ENCODE measurements around the gene HSPB3.
"Not testable (repeated sequence)": the region's sequence is repeated elsewhere in the genome, so short reads cannot be mapped to it uniquely, and the experiment has no call there.

The HSPB3 gene, protein sequence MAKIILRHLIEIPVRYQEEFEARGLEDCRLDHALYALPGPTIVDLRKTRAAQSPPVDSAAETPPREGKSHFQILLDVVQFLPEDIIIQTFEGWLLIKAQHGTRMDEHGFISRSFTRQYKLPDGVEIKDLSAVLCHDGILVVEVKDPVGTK

DNA sequence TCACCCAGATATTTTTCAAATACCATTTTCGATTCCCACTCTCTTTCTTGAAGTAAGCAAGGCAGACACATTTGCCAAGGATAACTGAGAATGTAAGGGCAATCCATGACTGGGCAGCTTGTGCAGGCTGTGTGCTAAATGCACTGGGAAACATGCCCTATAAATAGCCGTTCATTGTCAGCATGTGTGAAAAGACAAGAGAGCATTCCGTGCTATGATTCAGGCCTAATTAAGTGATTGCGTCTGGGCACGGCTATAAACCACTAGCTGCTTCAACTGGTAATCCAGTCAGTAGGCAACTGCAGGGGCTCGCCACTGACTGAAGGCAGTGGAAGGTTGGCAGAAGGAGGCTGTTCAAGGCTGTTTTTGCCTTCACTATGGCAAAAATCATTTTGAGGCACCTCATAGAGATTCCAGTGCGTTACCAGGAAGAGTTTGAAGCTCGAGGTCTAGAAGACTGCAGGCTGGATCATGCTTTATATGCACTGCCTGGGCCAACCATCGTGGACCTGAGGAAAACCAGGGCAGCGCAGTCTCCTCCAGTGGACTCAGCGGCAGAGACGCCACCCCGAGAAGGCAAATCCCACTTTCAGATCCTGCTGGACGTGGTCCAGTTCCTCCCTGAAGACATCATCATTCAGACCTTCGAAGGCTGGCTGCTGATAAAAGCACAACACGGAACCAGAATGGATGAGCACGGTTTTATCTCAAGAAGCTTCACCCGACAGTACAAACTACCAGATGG lies at the start of gene HSPB3:
HSPB3 (plus strand) TSS at position 287 of the 745 bp plus-strand sequence; CDS start at position 378, 91 bp downstream.
- no peak for DNase-seq (ENCODE audit: low read depth in 2 of 2)

DNA sequence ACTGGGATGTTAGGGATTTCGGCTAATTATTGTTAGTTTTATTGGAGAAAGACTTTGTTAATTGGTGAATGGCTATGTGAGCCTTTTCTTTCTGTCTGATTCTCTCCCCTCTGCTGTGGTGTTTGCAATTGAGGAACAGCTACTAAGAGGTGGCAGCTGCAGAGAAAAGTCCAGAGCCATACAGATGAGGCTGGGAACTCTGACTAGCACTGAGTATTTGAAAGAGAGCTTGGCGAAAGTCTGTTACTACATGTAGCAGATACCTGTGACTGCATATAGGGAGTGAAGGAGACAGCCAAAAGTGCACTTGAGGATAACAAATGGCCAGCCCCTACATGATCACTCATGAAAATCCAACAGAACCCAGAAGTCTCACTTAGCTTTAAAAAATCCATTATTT lies 44.3 kb upstream of the HSPB3 start:
- DNase-seq (ENCODE audit: low read depth in 2 of 2), result no peak

DNA sequence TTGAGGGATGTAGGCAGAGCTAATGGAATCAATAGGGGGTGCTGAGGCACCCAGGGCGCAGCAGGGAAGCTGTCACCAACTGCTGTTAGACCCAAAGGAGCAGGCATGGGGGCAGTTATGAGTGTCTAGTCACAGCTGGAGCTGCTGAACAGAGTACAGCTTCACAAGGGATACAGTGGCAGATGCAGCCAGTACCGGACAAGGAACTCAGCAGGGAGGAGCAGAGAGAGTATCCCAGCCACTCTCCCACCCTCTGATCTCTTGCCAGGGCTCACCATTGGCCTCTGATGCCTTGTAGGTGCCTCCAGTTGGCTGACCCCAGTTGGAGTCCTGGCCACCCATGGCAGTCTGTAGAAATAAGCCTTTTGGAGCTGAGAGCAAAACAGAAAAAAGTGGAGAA lies 42.6 kb upstream of the HSPB3 start:
- DNase-seq (ENCODE audit: low read depth in 2 of 2), result no peak

GRCh38 chr5:54415147-54415546 lies 40.4 kb upstream of the HSPB3 start:
- DNase-seq (ENCODE audit: low read depth in 2 of 2), result no peak

DNA sequence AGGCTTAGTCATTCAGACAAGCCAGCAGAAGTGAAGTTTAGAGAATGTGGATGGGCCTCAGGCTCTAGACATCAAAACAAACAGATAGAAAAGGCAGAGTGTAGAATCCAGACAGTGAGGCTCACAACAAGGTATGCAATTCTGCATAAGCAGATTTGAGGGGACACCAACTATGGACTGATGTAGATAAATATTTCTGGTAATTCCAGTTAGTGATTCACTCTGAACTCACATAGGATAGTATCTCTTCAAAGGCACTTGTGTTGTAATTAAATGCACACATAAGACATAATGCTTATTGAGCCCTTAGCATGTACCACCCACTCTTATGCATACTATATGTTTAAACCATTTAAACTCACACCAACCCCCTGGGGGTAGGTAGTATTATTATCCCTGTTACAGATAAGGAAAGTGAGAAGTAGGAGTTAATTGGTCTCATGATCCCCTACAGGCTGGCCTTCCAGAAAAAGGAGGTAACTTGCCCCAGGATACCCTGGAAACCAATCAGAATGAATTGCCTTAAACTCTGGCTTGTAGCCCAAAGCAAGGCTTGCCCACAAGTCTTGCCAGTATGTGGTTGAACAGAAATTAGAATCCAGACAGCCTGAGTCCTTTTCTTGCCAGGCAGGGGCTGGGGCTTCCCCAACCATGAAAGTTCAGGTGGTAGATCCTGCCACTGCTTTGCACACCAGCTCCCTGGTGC lies 39.5 kb upstream of the HSPB3 start:
- DNase-seq (ENCODE audit: low read depth in 2 of 2), result no peak

DNA sequence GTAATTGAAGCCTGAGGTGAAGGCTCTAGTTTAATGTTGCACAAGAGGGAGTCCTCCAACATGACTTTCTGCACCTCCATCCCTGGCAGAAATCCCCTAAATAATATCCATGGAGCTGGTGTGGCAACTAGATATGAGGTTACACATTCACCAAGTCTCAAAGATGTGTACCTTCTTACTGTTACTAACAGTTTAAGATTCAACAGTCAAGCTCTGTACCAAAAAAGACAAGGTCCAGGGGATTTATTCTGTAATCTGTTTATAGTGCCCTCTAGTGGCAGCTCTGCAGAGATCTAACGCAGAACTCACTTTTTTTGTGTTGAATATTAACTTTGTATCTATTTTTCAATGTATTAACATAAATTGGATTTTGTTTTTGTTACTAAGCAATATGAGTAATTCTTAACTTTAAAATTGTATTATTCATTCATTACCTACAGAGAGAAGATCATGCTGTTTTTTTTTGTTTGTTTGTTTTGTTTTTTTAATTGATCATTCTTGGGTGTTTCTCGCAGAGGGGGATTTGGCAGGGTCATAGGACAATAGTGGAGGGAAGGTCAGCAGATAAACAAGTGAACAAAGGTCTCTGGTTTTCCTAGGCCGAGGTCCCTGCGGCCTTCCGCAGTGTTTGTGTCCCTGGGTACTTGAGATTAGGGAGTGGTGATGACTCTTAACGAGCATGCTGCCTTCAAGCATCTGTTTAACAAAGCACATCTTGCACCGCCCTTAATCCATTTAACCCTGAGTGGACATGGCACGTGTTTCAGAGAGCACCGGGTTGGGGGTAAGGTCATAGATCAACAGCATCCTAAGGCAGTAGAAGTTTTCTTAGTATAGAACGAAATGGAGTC lies 35.7 kb upstream of the HSPB3 start:
- DNase-seq (ENCODE audit: low read depth in 2 of 2), result not testable (repeated sequence)

- DNase-seq (ENCODE audit: low read depth in 2 of 2), result not testable (repeated sequence)
Measured at GRCh38 chr5:54420511-54420910, 35.0 kb upstream of the HSPB3 start.

DNA sequence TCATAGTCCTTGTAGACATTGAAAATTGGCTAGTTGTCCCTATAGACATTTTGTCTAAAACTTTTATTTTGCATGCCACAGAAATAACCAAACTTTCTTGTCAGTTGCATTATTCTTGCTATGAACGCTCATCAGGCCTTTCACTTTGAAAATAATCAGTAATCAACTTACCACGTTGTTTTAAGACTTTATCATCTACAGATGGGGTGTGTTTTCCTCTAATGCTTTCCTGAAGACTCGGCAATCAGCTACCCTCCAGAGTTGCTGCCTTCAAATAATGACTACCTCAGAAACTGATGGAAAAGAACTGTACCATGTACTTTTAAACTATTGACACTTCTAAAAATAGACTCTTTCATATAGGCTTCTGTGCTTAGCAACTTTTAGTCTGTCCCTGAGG lies 33.5 kb upstream of the HSPB3 start:
- no peak for DNase-seq (ENCODE audit: low read depth in 2 of 2)

DNA sequence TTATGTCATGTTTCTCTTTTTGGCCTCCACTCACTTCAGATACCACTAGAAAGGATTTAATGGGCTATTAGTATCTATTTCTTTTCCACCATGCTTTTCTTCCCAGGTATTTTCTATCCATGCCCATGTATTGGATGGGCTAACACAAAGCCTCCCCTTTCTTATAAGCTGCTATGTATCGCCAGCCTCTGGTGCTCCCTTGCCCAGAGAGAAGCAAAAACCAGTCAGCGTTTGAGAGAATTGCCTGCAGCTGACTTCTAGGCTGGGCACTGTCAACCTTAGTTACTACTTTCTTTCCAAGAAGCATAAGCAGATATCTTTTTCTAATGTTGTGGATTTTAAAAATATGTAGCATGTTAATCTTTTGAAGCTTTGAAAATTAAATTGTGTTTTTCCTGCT lies 30.2 kb upstream of the HSPB3 start:
- DNase-seq (ENCODE audit: low read depth in 2 of 2), result no peak

DNA sequence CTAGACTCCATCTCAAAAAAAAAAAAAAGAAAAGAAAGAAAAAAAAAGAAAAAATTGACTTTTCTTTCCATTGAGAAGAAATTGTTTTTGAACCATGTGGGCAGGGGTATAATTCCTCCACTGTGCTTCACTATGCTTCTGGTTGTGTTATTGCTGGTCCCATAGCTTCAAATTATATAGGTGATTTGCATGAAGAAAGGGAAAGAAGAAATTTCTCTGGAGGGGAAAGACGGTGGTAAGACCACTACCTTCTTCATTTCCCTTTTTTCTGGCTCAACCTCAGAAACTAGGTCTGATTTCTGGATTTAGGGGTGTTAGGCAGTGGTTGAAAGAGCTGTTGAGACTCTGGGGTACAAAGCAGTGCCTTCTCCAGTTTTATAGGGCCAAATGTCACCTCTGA lies 29.3 kb upstream of the HSPB3 start:
- no peak for DNase-seq (ENCODE audit: low read depth in 2 of 2)

GRCh38 chr5:54434650-54435049 lies 20.8 kb upstream of the HSPB3 start:
- DNase-seq (ENCODE audit: low read depth in 2 of 2), result not testable (repeated sequence)

- DNase-seq (ENCODE audit: low read depth in 2 of 2), result no peak
Measured at GRCh38 chr5:54438620-54439389, 16.7 kb upstream of the HSPB3 start.

GRCh38 chr5:54440456-54440893 lies 15.0 kb upstream of the HSPB3 start:
- no peak for DNase-seq (ENCODE audit: low read depth in 2 of 2)

DNA sequence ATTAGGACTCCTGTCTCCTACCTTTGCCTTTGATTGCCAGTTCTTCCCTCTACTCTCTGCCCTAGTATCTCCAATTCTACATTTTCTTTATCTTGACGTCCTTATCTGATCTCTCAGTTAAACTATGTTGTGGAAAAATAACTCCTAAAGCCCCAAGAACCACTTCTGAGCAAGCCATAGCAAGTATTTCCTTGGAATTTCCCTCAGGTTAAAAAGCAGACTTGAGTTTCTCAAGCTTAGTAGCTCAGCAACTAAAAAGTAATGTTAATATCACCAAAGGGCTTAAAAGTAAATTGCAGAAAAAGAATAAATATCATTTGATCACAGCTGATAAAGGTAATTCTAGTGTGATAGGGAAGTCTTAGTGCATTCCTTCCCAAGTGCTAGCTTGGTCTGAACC lies 13.2 kb upstream of the HSPB3 start:
- DNase-seq (ENCODE audit: low read depth in 2 of 2), result no peak

- DNase-seq (ENCODE audit: low read depth in 2 of 2), result no peak
Measured at GRCh38 chr5:54443270-54443669, 12.2 kb upstream of the HSPB3 start.

DNA sequence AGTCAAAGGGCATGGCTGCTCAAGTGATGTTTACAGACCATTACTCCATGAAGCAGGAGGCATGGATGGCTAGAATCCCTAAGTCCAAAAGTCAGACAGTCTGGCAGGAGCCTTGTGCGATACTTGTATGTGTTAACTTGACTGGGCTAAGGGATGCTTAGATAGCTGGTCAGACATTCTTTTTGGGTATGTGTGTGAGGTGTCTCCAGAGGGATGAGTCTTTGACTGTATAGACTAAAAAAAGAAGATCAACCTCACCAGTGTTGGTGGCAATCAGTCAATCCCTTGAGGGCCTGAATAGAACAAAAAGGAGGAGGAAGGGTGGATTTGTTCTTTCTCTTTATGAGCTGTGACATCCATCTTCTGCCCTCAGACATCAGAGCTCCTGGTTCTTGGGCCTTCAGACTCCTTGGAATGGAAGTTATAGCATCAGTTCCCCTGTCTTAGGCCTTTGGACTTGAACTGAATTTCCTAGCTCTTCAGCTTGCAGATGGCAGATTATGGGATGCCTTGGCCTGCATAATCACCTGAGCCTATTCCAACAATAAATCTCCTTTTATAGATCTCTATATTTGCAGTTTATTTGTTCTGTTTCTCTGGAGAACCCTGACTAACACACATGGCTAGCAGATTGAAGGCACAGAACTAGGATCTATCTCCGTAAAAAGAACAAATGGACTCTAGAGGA lies 9.7 kb upstream of the HSPB3 start:
- no peak for DNase-seq (ENCODE audit: low read depth in 2 of 2)

GRCh38 chr5:54446379-54446732 lies 9.1 kb upstream of the HSPB3 start:
- DNase-seq (ENCODE audit: low read depth in 2 of 2), result no peak

GRCh38 chr5:54449923-54450322 lies 5.6 kb upstream of the HSPB3 start:
- DNase-seq (ENCODE audit: low read depth in 2 of 2), result no peak

DNA sequence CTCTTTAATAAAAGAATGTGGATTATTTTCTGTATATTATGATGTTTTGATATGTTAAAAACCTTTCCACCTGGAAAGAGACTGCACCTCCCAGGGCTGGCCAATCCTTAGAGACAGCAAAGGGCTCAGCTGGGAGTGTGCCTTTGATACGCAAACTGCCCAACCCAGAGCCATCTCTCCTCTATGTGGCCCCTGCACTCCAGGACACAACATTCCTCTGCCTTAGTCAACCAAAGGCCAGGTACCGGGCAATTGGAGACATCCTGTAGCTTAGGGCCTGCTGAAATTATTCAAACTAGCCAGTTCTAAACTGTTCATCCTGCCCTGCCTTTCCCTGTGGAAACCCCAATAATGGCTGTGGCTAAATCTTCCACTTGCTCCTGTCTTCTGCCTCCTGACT lies 5.0 kb upstream of the HSPB3 start:
- DNase-seq (ENCODE audit: low read depth in 2 of 2), result no peak

DNA sequence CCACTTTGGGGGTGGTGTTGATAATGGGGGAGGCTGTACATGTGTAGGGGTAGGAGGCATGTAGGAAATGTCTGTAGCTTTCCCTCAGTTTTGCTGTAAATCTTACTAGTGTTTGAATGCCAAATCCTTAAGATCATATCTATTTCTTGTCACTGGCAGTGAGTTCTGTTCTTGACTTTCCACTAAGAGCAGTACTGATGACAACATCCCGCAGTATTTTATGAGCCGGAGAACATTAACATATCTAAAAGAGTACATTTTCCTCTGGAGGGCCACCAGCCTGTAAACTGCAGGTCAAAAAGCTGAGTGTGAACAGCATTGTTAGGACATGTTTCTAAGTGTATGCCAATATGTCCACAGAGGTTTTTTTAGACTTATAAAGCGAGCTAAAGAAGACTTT lies 2.5 kb upstream of the HSPB3 start:
- no peak for DNase-seq (ENCODE audit: low read depth in 2 of 2)

- no peak for DNase-seq (ENCODE audit: low read depth in 2 of 2)
Measured at GRCh38 chr5:54454602-54455001, 897 bp upstream of the HSPB3 start.

Measured in stimulated activated CD4-positive, alpha-beta T cell treated with anti-CD3 and anti-CD28 coated beads, Interleukin-4, amount 100 ng/mL, for 48 hours (primary cell).